GM12878 (cell line): Measurements from ENCODE around the gene PNPLA8. TPM values are rescaled to one million over a fixed set of nuclear protein-coding genes. Genes with fewer than 3 reads are reported as not detected.

ENCODE experiments used
- ATAC-seq: fragments of 200-7000 bp; cut with Tn5 transposase; 3 replicates; pipeline ENCODE4 v1.9.1; 2020; ENCODE audit warnings: mild to moderate bottlenecking, moderate library complexity
- BruUV-seq: library from RNA; stranded (reverse); fragments of 400-500 nt; replicated peaks from 2 replicates; lab custom pipeline; 2021; lab: Mats Ljungman, UMichigan
- CTCF ChIA-PET: fragments of 300-600 bp; sonication (Branson Sonifier 250); formaldehyde crosslinking; extraction: SDS; loops from one replicate; lab custom pipeline; 2021; ENCODE audit warnings: inconsistent platforms; lab: Yijun Ruan, JAX
- POLR2A ChIA-PET: fragments of 350-600 bp; formaldehyde crosslinking; extraction: SDS; loops from one replicate; lab custom pipeline; 2021; ENCODE audit warnings: inconsistent platforms; lab: Charles Lee
- RAD21 ChIA-PET: fragments of 300-600 bp; sonication (Branson Sonifier 250); formaldehyde crosslinking; loops from one replicate; lab custom pipeline; 2023; ENCODE audit warnings: antibody characterized with exemption; ENCODE audit not compliant: unreplicated experiment; lab: Charles Lee
- SMC1A ChIA-PET: fragments of 300-600 bp; sonication (Branson Sonifier 250); formaldehyde crosslinking; loops from one replicate; lab custom pipeline; 2023; ENCODE audit not compliant: unreplicated experiment, uncharacterized antibody; lab: Charles Lee
- DNase-seq: peaks from one replicate; pipeline ENCODE4 v3.0.0-alpha.2; 2011; ENCODE audit warnings: low read depth, low spot score
- FAIRE-seq: peaks from 3 replicates; lab custom pipeline; 2011; peaks lifted over from hg19 to GRCh38; lab: Jason Lieb, UNC
- H2AFZ ChIP-seq: 2 replicates; pipeline ENCODE4 v1.6.0; 2011; ENCODE audit warnings: low read depth, low read length, control low read depth; ENCODE audit not compliant: control insufficient read depth
- H3K27ac ChIP-seq: 2 replicates; pipeline ENCODE4 v1.5.1; 2011; ENCODE audit warnings: control low read depth; ENCODE audit not compliant: control insufficient read depth, insufficient read depth
- H3K27me3 ChIP-seq, 2 experiments: replicated peaks in 1 of 2; 2 replicates each; pipeline versions ENCODE4 v1.6.0 to v1.6.1; 2011; ENCODE audit warnings: low read length in 1 of 2; ENCODE audit not compliant: control insufficient read depth in 2 of 2, insufficient read depth in 2 of 2
- H3K36me3 ChIP-seq, 2 experiments: 2 replicates each; pipeline ENCODE4 v1.5.1; 2011; ENCODE audit warnings: low read length in 1 of 2; ENCODE audit not compliant: control insufficient read depth in 2 of 2, insufficient read depth in 2 of 2
- H3K4me1 ChIP-seq: 2 replicates; pipeline ENCODE4 v1.6.1; 2011; ENCODE audit warnings: mild to moderate bottlenecking, low read length, moderate library complexity, mixed read lengths; ENCODE audit not compliant: control insufficient read depth, insufficient read depth
- H3K4me2 ChIP-seq: 2 replicates; pipeline ENCODE4 v1.6.0; 2011; ENCODE audit warnings: control low read depth; ENCODE audit not compliant: control insufficient read depth, insufficient read depth
- H3K4me3 ChIP-seq: fragments of 200-600 bp; sonication (generic); 2 replicates; pipeline ENCODE4 v1.5.1; 2016
- H3K79me2 ChIP-seq: 2 replicates; pipeline ENCODE4 v1.6.0; 2011; ENCODE audit warnings: low read length; ENCODE audit not compliant: control insufficient read depth, insufficient read depth
- H3K9ac ChIP-seq: 2 replicates; pipeline ENCODE4 v1.8.0; 2011; ENCODE audit warnings: low read length, control low read depth, mixed read lengths; ENCODE audit not compliant: control insufficient read depth, insufficient read depth
- H3K9me3 ChIP-seq: replicated peaks from 3 replicates; pipeline ENCODE4 v1.5.1; 2011; ENCODE audit warnings: mild to moderate bottlenecking, low read length; ENCODE audit not compliant: control insufficient read depth, insufficient read depth
- H4K20me1 ChIP-seq: 2 replicates; pipeline ENCODE4 v1.6.0; 2011; ENCODE audit not compliant: control insufficient read depth, insufficient read depth
- CREM ChIP-seq: IDR thresholded peaks from 2 replicates; pipeline ENCODE4 v1.6.1; 2014; ENCODE audit warnings: antibody characterized with exemption, low read depth
- CTCF ChIP-seq, 3 experiments: IDR thresholded peaks in 2 of 3; conservative IDR thresholded peaks in 1 of 3; 2 replicates each; pipeline ENCODE4 v1.5.1; 2011; ENCODE audit warnings: low read depth in 3 of 3, low read length in 3 of 3, mild to moderate bottlenecking in 3 of 3, control low read depth in 2 of 3, moderate library complexity in 2 of 3, inconsistent platforms in 1 of 3, mixed read lengths in 1 of 3; ENCODE audit not compliant: control insufficient read depth in 2 of 3, insufficient read depth in 1 of 3; ENCODE audit errors: extremely low read depth in 1 of 3
- RUNX3 ChIP-seq: IDR thresholded peaks from 2 replicates; pipeline ENCODE4 v1.6.1; 2012; ENCODE audit warnings: low read length, inconsistent platforms
- SIN3A ChIP-seq: IDR thresholded peaks from 2 replicates; pipeline ENCODE4 v1.6.1; 2012; ENCODE audit warnings: low read depth, low read length, improper control_type of control experiment
- WGBS: methylation state at CpG from one replicate; pipeline ENCODE4 v1.1.6; 2016; ENCODE audit warnings: low lambda C conversion rate; ENCODE audit not compliant: insufficient replicate concordance, insufficient coverage; ENCODE audit errors: missing lambda C conversion rate; 5-methylcytosine and 5-hydroxymethylcytosine counted together
- in situ Hi-C: fragments of 300-500 bp; cut with MboI; formaldehyde crosslinking; loops from 9 replicates; pipeline ENCODE4 v1.14.3; 2018; ENCODE audit warnings: mixed read lengths
- intact Hi-C: fragments of 100-400 bp; cut with micrococcal nuclease; formaldehyde crosslinking; loops from one replicate; pipeline ENCODE4 v1.14.2; 2022; ENCODE audit not compliant: unreplicated experiment
- polyA plus RNA-seq, 11 experiments: library from polyadenylated mRNA; depleted of rRNA in 4 of 11; unstranded in 6 of 11; stranded (reverse) in 5 of 11; fragments of >200 nt; fragmentation: Nextera tagmentation in 4 of 11; fragmentation: Illumina TruSeq in 1 of 11; extraction: Ambion mirVana in 4 of 11; extraction: Trizol in 1 of 11; gene quantifications; 1 replicate in 1 of 11; 2 replicates in 10 of 11; pipeline versions ENCODE4 v1.2.1 to v1.2.3, GENCODE V29; 2011 to 2016; ENCODE audit warnings: inconsistent platforms in 2 of 11, missing spikeins in 2 of 11, low read depth in 1 of 11
- total RNA-seq, 4 experiments: library from RNA; depleted of rRNA in 3 of 4; stranded (reverse); fragments of >200 nt in 3 of 4; fragmentation: Illumina TruSeq in 1 of 4; extraction: Trizol in 1 of 4; gene quantifications; 2 replicates each; pipeline versions ENCODE4 v1.2.1 to v1.2.3, GENCODE V29; 2013 to 2021
- TF ChIP-seq, protein P1 (sequence below): fragments of 450-650 bp; IDR thresholded peaks from 2 replicates; pipeline ENCODE4 v1.6.1; 2017; ENCODE audit warnings: antibody characterized with exemption, mild to moderate bottlenecking, moderate library complexity
- TF ChIP-seq, protein P2 (sequence below): fragments of 450-650 bp; IDR thresholded peaks from 2 replicates; pipeline ENCODE4 v1.6.1; 2016; ENCODE audit warnings: mild to moderate bottlenecking, moderate library complexity, borderline replicate concordance
- TF ChIP-seq, protein P3 (sequence below): fragments of 450-650 bp; IDR thresholded peaks from 2 replicates; pipeline ENCODE4 v1.6.1; 2017; ENCODE audit warnings: mild to moderate bottlenecking, low read depth, inconsistent platforms; ENCODE audit not compliant: poor library complexity, severe bottlenecking

Gene PNPLA8
- total and polyA plus RNA-seq, 10 of the 15 experiments (the other 5 are each of a cell fraction or from before 2014, with no cell fraction given): 8.0 to 16.3 (median 12.2) TPM

DNA sequence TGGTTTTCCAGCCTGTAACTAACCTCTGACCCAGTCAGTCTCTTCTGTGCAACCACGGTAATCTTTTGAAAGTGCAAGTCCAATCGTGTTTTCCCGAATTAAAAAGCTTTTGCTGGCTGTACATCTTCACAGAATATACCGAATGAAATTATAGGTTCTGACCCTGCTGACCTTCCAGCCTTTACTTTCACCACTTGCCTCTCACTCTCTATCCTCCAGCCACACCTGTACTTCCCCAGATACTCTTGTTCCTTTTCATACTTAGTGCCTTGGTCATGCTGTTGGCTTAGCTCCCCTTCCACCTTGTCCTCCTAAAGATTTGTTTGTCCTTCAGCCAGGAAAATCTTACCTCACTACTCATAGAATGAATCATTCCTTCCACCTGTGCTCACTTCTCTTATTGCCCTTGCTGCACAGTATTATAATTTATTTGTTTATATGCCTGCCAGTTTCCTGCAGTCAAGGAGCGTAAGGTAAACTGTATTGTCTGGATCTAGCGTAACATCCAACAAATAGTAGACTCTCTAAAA is 2.3 kb upstream of the PNPLA8 start (continued):
- TF ChIP-seq, protein P1, sequence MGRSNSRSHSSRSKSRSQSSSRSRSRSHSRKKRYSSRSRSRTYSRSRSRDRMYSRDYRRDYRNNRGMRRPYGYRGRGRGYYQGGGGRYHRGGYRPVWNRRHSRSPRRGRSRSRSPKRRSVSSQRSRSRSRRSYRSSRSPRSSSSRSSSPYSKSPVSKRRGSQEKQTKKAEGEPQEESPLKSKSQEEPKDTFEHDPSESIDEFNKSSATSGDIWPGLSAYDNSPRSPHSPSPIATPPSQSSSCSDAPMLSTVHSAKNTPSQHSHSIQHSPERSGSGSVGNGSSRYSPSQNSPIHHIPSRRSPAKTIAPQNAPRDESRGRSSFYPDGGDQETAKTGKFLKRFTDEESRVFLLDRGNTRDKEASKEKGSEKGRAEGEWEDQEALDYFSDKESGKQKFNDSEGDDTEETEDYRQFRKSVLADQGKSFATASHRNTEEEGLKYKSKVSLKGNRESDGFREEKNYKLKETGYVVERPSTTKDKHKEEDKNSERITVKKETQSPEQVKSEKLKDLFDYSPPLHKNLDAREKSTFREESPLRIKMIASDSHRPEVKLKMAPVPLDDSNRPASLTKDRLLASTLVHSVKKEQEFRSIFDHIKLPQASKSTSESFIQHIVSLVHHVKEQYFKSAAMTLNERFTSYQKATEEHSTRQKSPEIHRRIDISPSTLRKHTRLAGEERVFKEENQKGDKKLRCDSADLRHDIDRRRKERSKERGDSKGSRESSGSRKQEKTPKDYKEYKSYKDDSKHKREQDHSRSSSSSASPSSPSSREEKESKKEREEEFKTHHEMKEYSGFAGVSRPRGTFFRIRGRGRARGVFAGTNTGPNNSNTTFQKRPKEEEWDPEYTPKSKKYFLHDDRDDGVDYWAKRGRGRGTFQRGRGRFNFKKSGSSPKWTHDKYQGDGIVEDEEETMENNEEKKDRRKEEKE: no peak

DNA sequence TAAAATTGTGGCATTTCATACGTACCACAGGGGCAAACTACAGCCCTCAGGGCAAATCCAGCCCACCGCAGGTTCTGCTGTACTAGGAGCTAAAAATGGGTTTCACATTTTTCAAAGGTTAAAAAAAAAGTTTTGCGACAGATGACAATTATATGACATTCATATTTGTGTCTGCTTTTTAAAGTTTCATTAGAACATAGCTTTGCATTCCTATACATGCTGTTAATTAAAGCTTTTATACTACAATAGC is 758 bp upstream of the PNPLA8 start:
- Histone ChIP-seq H3K4me2 (peak overlapping the region; percentile 86), H3K27ac (peak overlapping the region; percentile 93), H4K20me1 (no peaks in the 10 kb centered on the region), H3K27me3 (no peaks in the 10 kb centered on the region), H3K9ac (peak overlapping the region; percentile 90), H3K79me2 (peaks cover 19% of the 10 kb centered on the region), H3K36me3 (no peaks in the 10 kb centered on the region), H3K4me1 (peaks cover 7% of the 10 kb centered on the region), H2AFZ (peak overlapping the region; percentile 95)
- ChIA-PET POLR2A (interaction anchor here (0.5 to 3.4 kb wide), 9 partner anchors 12 to 62 kb away, joined by 3 to 45 read pairs (median 4); partner anchors contain the start of genes DNAJB9 and THAP5), CTCF (interaction anchor here (0.9 to 4.4 kb wide), 8 partner anchors 8 to 50 kb away, joined by 3 to 27 read pairs (median 6); partner anchors contain the start of genes DNAJB9 and THAP5), RAD21 (interaction anchor here (0.7 to 1.4 kb wide), 2 partner anchors 25 to 40 kb away, joined by 3 to 10 read pairs; no protein-coding TSS in a partner anchor)
- in situ Hi-C loops: loop anchor here (5.0 kb wide), 1 partner anchor 41 kb away; the partner anchor contains the start of genes DNAJB9 and THAP5
- 1% methylated on average over 3 of the region's 3 CpGs for WGBS
- TSS peak; percentile 99 for BruUV-seq
- no peak for DNase-seq
- TF ChIP-seq RUNX3 (no peak), CREM (no peak), CTCF (IDR thresholded peaks at IDR 0.05 in 2 of 3, conservative IDR thresholded peaks at IDR 0.05 in 1 of 3; ENCODE audit: control insufficient read depth in 2 of 3, extremely low read depth in 1 of 3, insufficient read depth in 1 of 3, low read depth in 3 of 3, low read length in 3 of 3) (no peak), SIN3A (no peak)
- TF ChIP-seq, protein P2, sequence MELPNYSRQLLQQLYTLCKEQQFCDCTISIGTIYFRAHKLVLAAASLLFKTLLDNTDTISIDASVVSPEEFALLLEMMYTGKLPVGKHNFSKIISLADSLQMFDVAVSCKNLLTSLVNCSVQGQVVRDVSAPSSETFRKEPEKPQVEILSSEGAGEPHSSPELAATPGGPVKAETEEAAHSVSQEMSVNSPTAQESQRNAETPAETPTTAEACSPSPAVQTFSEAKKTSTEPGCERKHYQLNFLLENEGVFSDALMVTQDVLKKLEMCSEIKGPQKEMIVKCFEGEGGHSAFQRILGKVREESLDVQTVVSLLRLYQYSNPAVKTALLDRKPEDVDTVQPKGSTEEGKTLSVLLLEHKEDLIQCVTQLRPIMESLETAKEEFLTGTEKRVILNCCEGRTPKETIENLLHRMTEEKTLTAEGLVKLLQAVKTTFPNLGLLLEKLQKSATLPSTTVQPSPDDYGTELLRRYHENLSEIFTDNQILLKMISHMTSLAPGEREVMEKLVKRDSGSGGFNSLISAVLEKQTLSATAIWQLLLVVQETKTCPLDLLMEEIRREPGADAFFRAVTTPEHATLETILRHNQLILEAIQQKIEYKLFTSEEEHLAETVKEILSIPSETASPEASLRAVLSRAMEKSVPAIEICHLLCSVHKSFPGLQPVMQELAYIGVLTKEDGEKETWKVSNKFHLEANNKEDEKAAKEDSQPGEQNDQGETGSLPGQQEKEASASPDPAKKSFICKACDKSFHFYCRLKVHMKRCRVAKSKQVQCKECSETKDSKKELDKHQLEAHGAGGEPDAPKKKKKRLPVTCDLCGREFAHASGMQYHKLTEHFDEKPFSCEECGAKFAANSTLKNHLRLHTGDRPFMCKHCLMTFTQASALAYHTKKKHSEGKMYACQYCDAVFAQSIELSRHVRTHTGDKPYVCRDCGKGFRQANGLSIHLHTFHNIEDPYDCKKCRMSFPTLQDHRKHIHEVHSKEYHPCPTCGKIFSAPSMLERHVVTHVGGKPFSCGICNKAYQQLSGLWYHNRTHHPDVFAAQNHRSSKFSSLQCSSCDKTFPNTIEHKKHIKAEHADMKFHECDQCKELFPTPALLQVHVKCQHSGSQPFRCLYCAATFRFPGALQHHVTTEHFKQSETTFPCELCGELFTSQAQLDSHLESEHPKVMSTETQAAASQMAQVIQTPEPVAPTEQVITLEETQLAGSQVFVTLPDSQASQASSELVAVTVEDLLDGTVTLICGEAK: no peak
- TF ChIP-seq, protein P3, sequence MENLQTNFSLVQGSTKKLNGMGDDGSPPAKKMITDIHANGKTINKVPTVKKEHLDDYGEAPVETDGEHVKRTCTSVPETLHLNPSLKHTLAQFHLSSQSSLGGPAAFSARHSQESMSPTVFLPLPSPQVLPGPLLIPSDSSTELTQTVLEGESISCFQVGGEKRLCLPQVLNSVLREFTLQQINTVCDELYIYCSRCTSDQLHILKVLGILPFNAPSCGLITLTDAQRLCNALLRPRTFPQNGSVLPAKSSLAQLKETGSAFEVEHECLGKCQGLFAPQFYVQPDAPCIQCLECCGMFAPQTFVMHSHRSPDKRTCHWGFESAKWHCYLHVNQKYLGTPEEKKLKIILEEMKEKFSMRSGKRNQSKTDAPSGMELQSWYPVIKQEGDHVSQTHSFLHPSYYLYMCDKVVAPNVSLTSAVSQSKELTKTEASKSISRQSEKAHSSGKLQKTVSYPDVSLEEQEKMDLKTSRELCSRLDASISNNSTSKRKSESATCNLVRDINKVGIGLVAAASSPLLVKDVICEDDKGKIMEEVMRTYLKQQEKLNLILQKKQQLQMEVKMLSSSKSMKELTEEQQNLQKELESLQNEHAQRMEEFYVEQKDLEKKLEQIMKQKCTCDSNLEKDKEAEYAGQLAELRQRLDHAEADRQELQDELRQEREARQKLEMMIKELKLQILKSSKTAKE: peak; percentile 15
- TF ChIP-seq, all 136 proteins: peak for 1
- no peak for ATAC-seq
- Histone ChIP-seq H3K9me3 (no peaks in the 10 kb centered on the region), H3K4me3 (peak overlapping the region; percentile 77)
- intact Hi-C loops: loop anchor here (1.0 kb wide), 1 partner anchor 43 kb away; the partner anchor contains the start of genes DNAJB9 and THAP5
- FAIRE-seq: no peak
- SMC1A ChIA-PET: interaction anchor here (0.7 to 3.2 kb wide), 11 partner anchors 8 to 48 kb away, joined by 3 to 18 read pairs (median 5); partner anchors contain the start of genes DNAJB9 and THAP5
